Endothelial cell (in vitro differentiated cells): Measurements from ENCODE around the gene EPG5. TPM values are rescaled to one million over a fixed set of nuclear protein-coding genes. Genes with fewer than 3 reads are reported as not detected.

Source experiments
- DNase-seq: peaks from one replicate; pipeline ENCODE4 v3.0.0; 2021; ENCODE audit warnings: low spot score
- H3K27ac Mint-ChIP-seq: one replicate; pipeline ENCODE4 v1.8.0; 2021; ENCODE audit warnings: mixed read lengths, inconsistent platforms; ENCODE audit not compliant: unreplicated experiment
- H3K27me3 Mint-ChIP-seq: one replicate; pipeline ENCODE4 v1.8.0; 2021; ENCODE audit warnings: mild to moderate bottlenecking, moderate library complexity, mixed read lengths, inconsistent platforms; ENCODE audit not compliant: unreplicated experiment
- H3K36me3 Mint-ChIP-seq: one replicate; pipeline ENCODE4 v1.8.0; 2021; ENCODE audit warnings: mild to moderate bottlenecking, low read depth, mixed read lengths, inconsistent platforms; ENCODE audit not compliant: unreplicated experiment
- H3K4me1 Mint-ChIP-seq: one replicate; pipeline ENCODE4 v1.8.0; 2021; ENCODE audit warnings: mild to moderate bottlenecking, mixed read lengths, inconsistent platforms; ENCODE audit not compliant: unreplicated experiment
- H3K4me3 Mint-ChIP-seq: one replicate; pipeline ENCODE4 v1.8.0; 2021; ENCODE audit warnings: mild to moderate bottlenecking, mixed read lengths, inconsistent platforms; ENCODE audit not compliant: unreplicated experiment
- H3K9me3 Mint-ChIP-seq: one replicate; pipeline ENCODE4 v1.8.0; 2021; ENCODE audit warnings: mixed read lengths, inconsistent platforms; ENCODE audit not compliant: unreplicated experiment
- CTCF ChIP-seq: fragments of 200-600 bp; sonication (generic); IDR thresholded peaks from one replicate; pipeline ENCODE4 v1.5.0; 2021; ENCODE audit warnings: antibody characterized with exemption; ENCODE audit not compliant: unreplicated experiment
- total RNA-seq: library from RNA; stranded (reverse); fragmentation: NEBNext Ultra II Directional; extraction: Animal tissue kit (Norgen Biotek cat#: 25700); gene quantifications from one replicate; pipeline ENCODE4 v1.2.1, GENCODE V29; 2021; ENCODE audit not compliant: unreplicated experiment

The EPG5 gene
- total RNA-seq, 1 donor from 2014 or later: 26.1 TPM

- H3K27me3 Mint-ChIP-seq: no peaks in the 10 kb centered on the region
- H3K36me3 Mint-ChIP-seq: peaks cover 37% of the 10 kb centered on the region
- DNase-seq: no peak
- H3K27ac Mint-ChIP-seq: no peak overlapping the region
- no peak for TF ChIP-seq CTCF
- no peaks in the 10 kb centered on the region for H3K9me3 Mint-ChIP-seq
- H3K4me1 Mint-ChIP-seq: no peaks in the 10 kb centered on the region
- no peak overlapping the region for H3K4me3 Mint-ChIP-seq
Measured at GRCh38 chr18:45860492-45860891, 106.6 kb downstream of the EPG5 start.

- Mint-ChIP-seq H3K9me3 (no peaks in the 10 kb centered on the region), H3K27me3 (no peaks in the 10 kb centered on the region), H3K27ac (no peak overlapping the region), H3K4me3 (no peak overlapping the region), H3K4me1 (no peaks in the 10 kb centered on the region), H3K36me3 (peaks cover 36% of the 10 kb centered on the region)
- TF ChIP-seq CTCF: no peak
- no peak for DNase-seq
Measured at GRCh38 chr18:45859334-45859733, 107.8 kb downstream of the EPG5 start.

DNA sequence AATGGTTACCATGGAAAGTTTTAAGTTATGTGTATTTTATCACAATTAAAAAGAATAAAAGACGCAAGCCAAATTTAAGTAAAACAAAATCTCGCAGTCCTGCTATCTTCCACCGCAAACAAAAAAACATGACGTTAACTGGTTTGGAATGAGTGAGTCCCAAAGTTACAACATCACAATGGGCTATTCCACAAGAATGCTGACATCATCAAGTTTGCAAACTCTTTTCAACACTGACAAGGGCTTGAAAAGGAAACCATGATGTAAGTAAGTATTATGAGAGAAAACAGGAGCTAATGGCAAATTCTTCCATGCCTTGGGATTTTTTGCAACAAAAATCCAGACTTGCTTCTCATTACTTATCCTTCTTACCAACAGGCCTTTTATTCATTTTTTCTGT, 110.6 kb downstream of the EPG5 start:
- Mint-ChIP-seq H3K9me3 (no peaks in the 10 kb centered on the region), H3K27me3 (no peaks in the 10 kb centered on the region), H3K4me3 (no peak overlapping the region), H3K27ac (no peak overlapping the region), H3K36me3 (peaks cover 40% of the 10 kb centered on the region), H3K4me1 (no peaks in the 10 kb centered on the region)
- DNase-seq: no peak
- no peak for TF ChIP-seq CTCF

- Mint-ChIP-seq H3K27ac (no peak overlapping the region), H3K9me3 (no peaks in the 10 kb centered on the region), H3K4me1 (no peaks in the 10 kb centered on the region), H3K27me3 (no peaks in the 10 kb centered on the region), H3K4me3 (no peak overlapping the region), H3K36me3 (peaks cover 42% of the 10 kb centered on the region)
- TF ChIP-seq CTCF: no peak
- DNase-seq: no peak
Measured at GRCh38 chr18:45854036-45854586, 113.0 kb downstream of the EPG5 start.

- Mint-ChIP-seq H3K9me3 (no peaks in the 10 kb centered on the region), H3K4me1 (no peaks in the 10 kb centered on the region), H3K27me3 (no peaks in the 10 kb centered on the region), H3K36me3 (peaks cover 47% of the 10 kb centered on the region), H3K27ac (no peak overlapping the region), H3K4me3 (no peak overlapping the region)
- no peak for TF ChIP-seq CTCF
- no peak for DNase-seq
Measured at GRCh38 chr18:45852631-45853030, 114.5 kb downstream of the EPG5 start.
